Activated naive CD8-positive, alpha-beta T cell treated with anti-CD3 and anti-CD28 coated beads, Interleukin-2, amount 50 U/mL, for 24 hours (primary cell): ENCODE results near the gene UCK2.

Source experiments
- ATAC-seq: fragments of 150-1000 bp; cut with Tn5 transposase; one replicate; pipeline ENCODE4 v1.10.0; 2021
- DNase-seq: peaks from one replicate; pipeline ENCODE4 v3.0.0; 2021
- H3K27ac Mint-ChIP-seq: one replicate; pipeline ENCODE4 v1.8.0; 2021; ENCODE audit warnings: mild to moderate bottlenecking, mixed read lengths
- H3K27me3 Mint-ChIP-seq: one replicate; pipeline ENCODE4 v1.8.0; 2021; ENCODE audit warnings: mixed read lengths
- H3K36me3 Mint-ChIP-seq: one replicate; pipeline ENCODE4 v1.8.0; 2021; ENCODE audit warnings: low read depth, mixed read lengths
- H3K4me1 Mint-ChIP-seq: one replicate; pipeline ENCODE4 v1.8.0; 2021; ENCODE audit warnings: mixed read lengths
- H3K4me3 Mint-ChIP-seq: one replicate; pipeline ENCODE4 v1.8.0; 2021; ENCODE audit warnings: mild to moderate bottlenecking, moderate library complexity, mixed read lengths
- H3K9me3 Mint-ChIP-seq: one replicate; pipeline ENCODE4 v1.8.0; 2021; ENCODE audit warnings: mixed read lengths

The UCK2 gene

DNA sequence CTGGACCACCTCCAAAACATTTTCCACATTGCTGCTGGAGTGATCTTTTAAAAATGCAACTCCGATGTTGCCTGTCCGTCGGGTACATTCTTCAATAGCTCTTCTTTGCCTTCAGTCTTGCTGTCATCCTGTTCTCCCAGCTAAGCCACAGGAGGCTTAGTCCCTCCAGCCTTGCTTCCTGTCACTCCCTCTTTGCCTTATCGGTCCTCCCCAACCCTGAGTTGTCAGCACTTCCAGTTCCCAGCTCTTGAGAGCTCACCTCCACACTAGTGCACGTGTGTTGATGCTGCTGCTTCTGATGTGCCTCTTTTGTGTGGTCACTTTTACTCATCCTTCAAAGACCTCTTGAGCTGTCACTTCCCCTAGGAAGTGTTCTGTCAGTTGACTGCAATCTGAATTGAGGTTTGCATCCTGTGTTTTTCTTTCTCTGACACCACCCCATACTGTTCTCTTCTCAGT, 15.3 kb downstream of the UCK2 start:
- ATAC-seq (peak; percentile 47), DNase-seq (no peak)
- Mint-ChIP-seq H3K4me3 (no peak overlapping the region), H3K27me3 (no peaks in the 10 kb centered on the region), H3K36me3 (peaks cover 12% of the 10 kb centered on the region), H3K4me1 (peaks cover 30% of the 10 kb centered on the region), H3K27ac (no peak overlapping the region), H3K9me3 (no peaks in the 10 kb centered on the region)

DNA sequence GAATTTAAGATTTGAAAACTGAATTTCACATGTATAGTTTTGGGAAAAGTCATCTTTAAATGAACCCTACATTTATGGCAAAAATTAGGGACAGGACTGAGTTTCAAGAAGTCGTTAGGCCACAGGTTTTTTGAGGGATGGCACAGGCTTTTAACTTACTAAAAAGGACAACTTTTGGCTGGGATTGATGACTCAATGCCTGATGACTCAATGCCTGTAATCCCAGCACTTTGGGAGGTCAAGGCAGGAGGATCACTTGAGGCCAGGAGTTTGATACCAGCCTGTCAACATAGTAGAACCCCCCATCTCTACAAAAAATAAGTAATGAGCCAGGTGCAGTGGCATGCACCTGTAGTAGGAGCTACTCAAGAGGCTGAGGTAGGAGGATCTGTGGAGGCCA, 15.9 kb downstream of the UCK2 start:
- H3K4me3 Mint-ChIP-seq, result no peak overlapping the region
- no peaks in the 10 kb centered on the region for H3K27me3 Mint-ChIP-seq
- peaks cover 30% of the 10 kb centered on the region for H3K4me1 Mint-ChIP-seq
- ATAC-seq (no peak), DNase-seq (no peak)
- H3K27ac Mint-ChIP-seq, result no peak overlapping the region
- no peaks in the 10 kb centered on the region for H3K9me3 Mint-ChIP-seq
- peaks cover 16% of the 10 kb centered on the region for H3K36me3 Mint-ChIP-seq

DNA sequence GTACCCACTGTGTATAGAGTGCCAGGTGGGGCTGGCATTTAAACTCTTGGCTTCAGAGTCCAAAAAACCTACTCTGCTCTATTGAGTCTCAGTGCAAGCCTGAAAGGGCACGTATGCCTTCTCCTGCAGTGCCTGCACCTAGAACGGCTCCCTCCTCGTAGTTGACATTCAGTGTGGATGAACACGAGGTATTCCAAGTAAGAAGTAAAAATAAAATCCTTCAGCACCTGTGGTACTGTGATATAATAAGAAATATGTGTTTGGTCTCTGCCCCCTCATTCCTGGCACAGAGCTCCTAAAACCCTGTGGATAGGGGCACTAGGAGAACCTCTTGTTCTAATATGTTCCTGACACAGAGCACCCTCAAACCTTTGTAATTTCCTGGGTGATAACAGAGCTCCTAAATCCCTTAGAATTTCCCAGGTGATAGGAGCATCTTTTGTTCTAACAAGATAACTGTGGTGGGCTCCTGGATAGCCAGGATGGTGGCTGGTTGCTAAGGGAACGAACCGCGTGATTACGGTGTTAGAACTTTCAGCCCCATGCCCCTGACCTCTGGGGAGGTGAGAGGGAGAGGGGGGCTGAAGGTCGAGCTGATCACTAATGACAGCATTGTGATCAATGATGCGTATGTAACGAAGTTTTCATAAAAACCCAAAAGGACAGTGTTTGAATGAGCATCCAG, 16.8 kb downstream of the UCK2 start:
- H3K4me1 Mint-ChIP-seq, result peaks cover 33% of the 10 kb centered on the region
- ATAC-seq, result no peak
- H3K36me3 Mint-ChIP-seq, result peaks cover 19% of the 10 kb centered on the region
- H3K4me3 Mint-ChIP-seq, result no peak overlapping the region
- H3K27ac Mint-ChIP-seq, result no peak overlapping the region
- H3K27me3 Mint-ChIP-seq, result no peaks in the 10 kb centered on the region
- DNase-seq, result no peak
- no peaks in the 10 kb centered on the region for H3K9me3 Mint-ChIP-seq

DNA sequence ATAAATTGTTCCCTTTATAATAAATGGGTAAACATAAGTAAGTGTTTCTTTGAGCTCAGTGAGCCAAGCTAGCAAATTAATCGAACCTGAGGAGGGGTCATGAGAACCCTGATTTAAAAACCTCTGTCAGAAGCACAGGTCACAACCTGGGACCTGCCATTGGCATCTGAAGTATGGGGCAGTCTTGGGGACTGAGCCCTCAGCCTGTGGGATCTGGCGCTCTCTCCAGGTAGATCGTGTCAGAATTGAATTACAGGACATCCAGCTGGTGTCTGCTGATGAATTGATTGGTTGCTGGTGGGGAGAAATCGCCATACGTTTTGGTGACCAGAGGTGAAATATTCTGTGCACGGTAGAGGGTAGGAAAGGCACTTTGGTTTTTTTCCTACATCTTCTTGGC, 17.5 kb downstream of the UCK2 start:
- peaks cover 22% of the 10 kb centered on the region for H3K36me3 Mint-ChIP-seq
- peaks cover 40% of the 10 kb centered on the region for H3K4me1 Mint-ChIP-seq
- H3K4me3 Mint-ChIP-seq, result no peak overlapping the region
- H3K27me3 Mint-ChIP-seq, result no peaks in the 10 kb centered on the region
- DNase-seq (no peak), ATAC-seq (no peak)
- H3K9me3 Mint-ChIP-seq, result no peaks in the 10 kb centered on the region
- no peak overlapping the region for H3K27ac Mint-ChIP-seq

DNA sequence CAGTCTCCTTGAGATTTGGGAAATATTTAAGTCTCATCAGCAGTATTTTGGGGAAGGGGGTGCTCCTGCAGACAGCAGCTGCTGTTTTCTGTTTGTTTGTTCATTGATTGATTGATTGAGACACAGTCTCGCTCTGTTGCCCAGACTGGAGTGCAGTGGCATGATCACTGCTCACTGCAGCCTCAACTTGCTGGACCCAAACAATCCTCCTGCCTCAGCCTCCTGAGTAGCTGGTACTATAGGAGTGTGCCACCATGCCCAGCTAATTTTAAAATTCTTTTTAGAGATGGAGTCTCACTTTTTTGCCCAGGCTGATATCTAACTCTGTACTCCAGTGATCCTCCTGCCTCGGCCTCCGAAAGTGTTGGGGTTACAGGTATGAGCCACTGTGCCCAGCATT, 18.2 kb downstream of the UCK2 start:
- peaks cover 22% of the 10 kb centered on the region for H3K36me3 Mint-ChIP-seq
- H3K4me1 Mint-ChIP-seq, result peaks cover 38% of the 10 kb centered on the region
- H3K27ac Mint-ChIP-seq, result no peak overlapping the region
- DNase-seq, result no peak
- no peaks in the 10 kb centered on the region for H3K9me3 Mint-ChIP-seq
- ATAC-seq, result no peak
- H3K4me3 Mint-ChIP-seq, result no peak overlapping the region
- H3K27me3 Mint-ChIP-seq, result no peaks in the 10 kb centered on the region

DNA sequence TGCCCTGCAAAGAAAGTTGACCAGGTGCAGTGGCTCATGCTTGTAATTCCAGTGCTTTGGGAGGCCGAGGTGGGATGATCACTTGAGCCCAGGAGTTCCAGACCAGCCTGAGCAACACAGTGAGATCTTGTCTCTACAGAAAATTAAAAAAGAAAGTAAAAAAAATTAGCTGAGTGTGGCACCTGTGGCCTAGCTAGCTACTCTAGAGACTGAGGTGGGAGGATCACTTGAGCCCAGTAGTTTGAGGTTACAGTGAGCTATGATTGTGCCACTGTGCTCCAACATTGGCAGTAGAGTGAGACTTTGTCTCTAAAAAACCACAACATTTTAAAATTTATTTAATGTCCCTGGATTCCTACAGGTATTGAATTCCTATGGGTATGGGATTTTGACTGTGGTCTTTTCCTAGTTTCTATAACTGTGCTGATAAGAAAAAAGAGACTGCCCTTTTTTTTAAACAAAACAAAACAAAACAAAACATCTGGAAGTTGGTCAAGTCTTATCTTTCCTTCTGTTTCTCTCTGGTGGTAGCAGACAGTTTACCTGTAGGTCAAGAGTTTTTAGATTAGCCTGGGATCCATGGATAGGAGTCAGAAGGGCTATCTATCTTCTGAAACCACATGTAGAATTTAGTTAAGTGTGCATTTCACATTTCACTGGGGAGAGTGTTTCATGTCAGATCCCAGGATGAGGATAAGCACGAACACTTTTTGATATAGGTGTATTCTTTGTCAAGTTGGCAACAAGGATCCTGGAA, 18.8 kb downstream of the UCK2 start:
- no peaks in the 10 kb centered on the region for H3K27me3 Mint-ChIP-seq
- ATAC-seq (no peak), DNase-seq (no peak)
- no peak overlapping the region for H3K4me3 Mint-ChIP-seq
- H3K27ac Mint-ChIP-seq, result no peak overlapping the region
- no peaks in the 10 kb centered on the region for H3K9me3 Mint-ChIP-seq
- H3K36me3 Mint-ChIP-seq, result peaks cover 22% of the 10 kb centered on the region
- peaks cover 39% of the 10 kb centered on the region for H3K4me1 Mint-ChIP-seq

DNA sequence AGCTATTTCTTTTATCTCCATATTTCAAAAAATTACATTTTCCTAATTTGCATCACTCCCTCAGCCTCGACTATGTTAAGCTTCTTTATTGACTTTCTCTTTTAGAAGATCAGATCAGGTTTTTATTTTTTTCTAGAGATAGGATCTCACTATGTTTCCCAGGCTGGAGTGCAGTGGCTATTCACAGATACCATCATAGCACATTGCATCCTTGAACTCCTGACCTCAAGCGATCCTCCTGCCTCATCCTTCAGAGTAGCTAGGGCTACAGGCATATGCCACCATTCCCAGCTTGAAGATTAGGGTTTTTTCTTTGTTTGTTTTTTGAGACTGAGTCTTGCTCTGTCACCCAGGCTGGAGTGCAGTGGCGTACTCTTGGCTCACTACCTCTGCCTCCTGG, 20.1 kb downstream of the UCK2 start:
- Mint-ChIP-seq H3K9me3 (no peaks in the 10 kb centered on the region), H3K27me3 (no peaks in the 10 kb centered on the region), H3K27ac (no peak overlapping the region), H3K4me3 (no peak overlapping the region), H3K4me1 (peaks cover 34% of the 10 kb centered on the region), H3K36me3 (peaks cover 20% of the 10 kb centered on the region)
- ATAC-seq (no peak), DNase-seq (no peak)

DNA sequence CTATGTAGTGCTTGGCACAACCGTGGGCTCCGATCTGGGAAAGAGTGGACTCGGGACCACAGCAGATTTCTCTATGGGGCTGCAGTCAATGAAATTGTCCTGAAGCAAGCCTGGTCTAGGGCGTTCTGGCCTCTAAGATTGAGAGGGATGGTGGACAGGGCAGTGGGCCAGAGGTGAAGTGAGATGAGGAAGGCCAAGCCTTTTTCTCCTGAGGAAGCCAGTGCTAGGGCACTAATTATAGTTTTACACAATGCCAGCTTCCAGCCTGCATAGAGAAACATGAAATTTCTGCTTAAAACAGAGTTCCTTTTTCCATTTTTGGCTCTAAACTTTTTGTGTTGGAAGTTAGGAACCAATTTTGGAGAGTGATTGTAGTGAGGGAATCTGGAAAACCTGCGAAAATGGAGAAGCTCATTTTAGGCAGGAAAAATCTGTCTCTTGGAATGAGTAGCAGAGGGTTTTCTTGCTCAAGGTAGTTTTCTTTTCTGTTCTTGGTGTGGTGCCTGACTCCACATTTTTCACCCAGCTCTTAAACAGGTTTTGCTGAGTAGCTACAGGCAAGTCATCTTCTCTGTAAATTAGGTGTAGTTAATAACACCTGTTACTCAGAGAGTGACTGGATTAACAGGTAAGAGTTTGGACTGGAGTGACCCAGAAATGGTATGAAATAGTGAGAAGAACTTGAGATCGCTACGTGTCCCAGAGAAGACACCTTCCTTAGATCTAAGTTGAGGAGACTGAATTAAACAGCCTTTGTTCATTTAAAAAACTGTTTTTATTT, 22.1 kb downstream of the UCK2 start:
- Mint-ChIP-seq H3K36me3 (peaks cover 15% of the 10 kb centered on the region), H3K27me3 (no peaks in the 10 kb centered on the region), H3K4me3 (no peak overlapping the region), H3K4me1 (peaks cover 28% of the 10 kb centered on the region), H3K9me3 (no peaks in the 10 kb centered on the region), H3K27ac (no peak overlapping the region)
- DNase-seq (no peak), ATAC-seq (no peak)

DNA sequence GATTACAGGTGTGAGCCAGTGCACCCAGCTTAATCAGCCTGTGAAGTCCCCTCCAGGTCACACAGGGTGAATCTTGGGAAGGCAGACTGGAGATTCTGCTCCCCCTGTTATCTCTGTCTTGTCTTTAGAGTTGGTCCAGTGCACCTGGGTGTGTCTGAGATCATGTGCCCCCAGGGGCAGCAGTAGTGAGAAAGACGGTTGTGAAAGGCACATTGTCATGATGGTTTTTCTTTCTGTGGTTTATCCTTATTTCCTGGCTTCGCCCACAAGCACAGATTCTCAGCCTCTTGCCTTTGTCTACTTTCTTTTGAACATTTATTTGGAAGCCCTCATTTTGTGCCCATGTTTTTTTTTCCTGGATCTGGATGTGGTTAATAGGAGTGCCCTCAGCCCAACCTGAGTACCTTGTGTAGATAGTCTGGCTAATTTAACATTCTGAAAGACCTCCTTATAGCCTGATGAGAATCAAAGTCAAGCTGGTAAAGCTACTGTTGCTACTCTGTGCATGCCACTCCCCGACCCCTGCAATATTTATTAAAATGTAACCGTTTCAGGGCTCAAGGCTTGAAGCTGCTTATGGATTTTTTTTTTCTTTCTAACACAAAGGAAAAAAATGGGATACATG, 23.7 kb downstream of the UCK2 start:
- DNase-seq, result no peak
- Mint-ChIP-seq H3K27me3 (no peaks in the 10 kb centered on the region), H3K4me3 (no peak overlapping the region), H3K4me1 (peaks cover 29% of the 10 kb centered on the region), H3K9me3 (no peaks in the 10 kb centered on the region), H3K27ac (no peak overlapping the region), H3K36me3 (peaks cover 15% of the 10 kb centered on the region)
- peak; percentile 70 for ATAC-seq

DNA sequence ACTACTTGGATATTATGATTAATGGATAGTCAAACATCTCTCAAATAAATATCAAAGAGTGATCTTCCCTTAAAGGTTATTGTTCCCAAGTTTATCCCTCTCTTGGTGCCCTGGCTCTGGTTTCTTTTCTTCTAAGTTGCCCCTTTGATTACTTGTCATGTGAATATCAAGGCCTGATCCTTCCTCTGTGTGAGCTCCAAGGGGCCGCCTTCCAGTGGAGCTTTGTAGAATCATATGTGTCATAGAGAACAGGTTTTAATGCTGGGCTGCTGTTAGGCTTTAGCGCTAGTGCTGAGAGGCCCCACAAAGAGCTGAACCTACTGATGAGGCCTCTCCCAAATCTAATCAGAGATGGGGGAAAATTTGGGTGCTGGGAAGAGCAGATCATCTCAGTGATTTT, 25.5 kb downstream of the UCK2 start:
- Mint-ChIP-seq H3K36me3 (peaks cover 12% of the 10 kb centered on the region), H3K4me3 (no peak overlapping the region), H3K4me1 (peaks cover 40% of the 10 kb centered on the region), H3K27me3 (no peaks in the 10 kb centered on the region), H3K27ac (no peak overlapping the region), H3K9me3 (no peaks in the 10 kb centered on the region)
- DNase-seq, result no peak
- ATAC-seq, result no peak

DNA sequence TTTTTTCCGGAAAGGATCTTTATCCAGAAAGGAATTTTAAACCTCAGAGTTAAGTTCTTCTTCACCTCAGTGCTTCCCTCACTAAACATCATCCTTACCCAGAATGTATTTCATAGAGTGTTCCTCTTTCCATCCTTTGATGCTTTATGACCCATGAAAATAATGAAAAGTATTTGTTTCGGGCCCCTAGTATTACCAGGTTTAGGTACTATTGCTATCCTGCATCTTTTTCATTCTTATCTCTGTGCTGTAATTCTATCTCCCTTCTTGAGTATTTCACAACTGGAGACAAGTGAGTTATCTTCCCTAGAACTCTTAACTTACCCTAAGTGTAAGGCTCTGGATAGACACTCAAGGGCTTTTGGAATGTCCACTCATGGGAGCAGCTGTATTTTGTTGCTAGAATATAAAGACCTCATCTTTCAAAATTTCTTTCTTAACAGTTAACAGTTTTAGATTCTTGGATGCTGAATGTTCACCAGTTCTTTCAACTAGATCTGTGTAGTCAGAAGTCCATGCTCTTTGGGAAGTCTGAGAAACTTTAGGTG, 26.2 kb downstream of the UCK2 start:
- Mint-ChIP-seq H3K9me3 (no peaks in the 10 kb centered on the region), H3K36me3 (peaks cover 8% of the 10 kb centered on the region), H3K4me3 (no peak overlapping the region), H3K27ac (no peak overlapping the region), H3K27me3 (no peaks in the 10 kb centered on the region), H3K4me1 (peaks cover 42% of the 10 kb centered on the region)
- ATAC-seq (no peak), DNase-seq (no peak)

DNA sequence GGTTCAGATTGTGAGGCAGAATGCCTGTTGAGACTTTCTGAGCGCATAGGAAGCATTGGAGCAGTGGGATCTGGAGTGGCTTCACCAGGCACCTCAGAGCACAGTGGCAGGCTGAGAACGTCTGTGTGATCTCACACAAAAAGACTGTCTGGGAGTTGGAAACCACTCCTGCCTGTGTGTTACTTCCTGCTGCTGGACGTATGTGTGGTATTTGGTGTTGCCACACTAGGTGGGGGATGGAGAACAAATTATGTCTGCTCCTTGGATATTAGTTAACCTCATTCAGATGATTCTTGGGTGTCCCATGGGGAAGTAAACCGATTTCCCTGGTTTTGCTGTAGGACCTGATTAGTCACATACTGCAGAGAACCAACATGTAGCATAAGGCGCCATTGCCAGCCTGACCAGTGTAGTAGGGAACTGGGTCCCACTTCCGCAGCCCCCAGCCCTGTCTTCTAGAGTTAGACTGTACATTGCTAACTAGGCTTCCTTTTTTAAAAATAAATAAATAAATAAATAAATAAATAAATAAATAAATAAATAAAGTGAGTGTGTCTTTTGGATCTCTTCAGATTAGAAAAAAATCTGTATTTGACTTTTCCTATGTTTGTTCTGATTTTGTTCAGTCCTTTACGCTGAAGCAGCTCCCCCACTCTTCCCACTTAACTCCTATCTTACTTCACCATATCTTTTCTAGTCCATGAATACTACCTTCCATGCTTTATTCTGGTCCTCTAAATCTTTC, 26.9 kb downstream of the UCK2 start:
- no peak overlapping the region for H3K4me3 Mint-ChIP-seq
- H3K9me3 Mint-ChIP-seq, result no peaks in the 10 kb centered on the region
- H3K27me3 Mint-ChIP-seq, result no peaks in the 10 kb centered on the region
- ATAC-seq, result no peak
- H3K4me1 Mint-ChIP-seq, result peaks cover 38% of the 10 kb centered on the region
- no peak for DNase-seq
- H3K27ac Mint-ChIP-seq, result no peak overlapping the region
- H3K36me3 Mint-ChIP-seq, result peaks cover 5% of the 10 kb centered on the region

DNA sequence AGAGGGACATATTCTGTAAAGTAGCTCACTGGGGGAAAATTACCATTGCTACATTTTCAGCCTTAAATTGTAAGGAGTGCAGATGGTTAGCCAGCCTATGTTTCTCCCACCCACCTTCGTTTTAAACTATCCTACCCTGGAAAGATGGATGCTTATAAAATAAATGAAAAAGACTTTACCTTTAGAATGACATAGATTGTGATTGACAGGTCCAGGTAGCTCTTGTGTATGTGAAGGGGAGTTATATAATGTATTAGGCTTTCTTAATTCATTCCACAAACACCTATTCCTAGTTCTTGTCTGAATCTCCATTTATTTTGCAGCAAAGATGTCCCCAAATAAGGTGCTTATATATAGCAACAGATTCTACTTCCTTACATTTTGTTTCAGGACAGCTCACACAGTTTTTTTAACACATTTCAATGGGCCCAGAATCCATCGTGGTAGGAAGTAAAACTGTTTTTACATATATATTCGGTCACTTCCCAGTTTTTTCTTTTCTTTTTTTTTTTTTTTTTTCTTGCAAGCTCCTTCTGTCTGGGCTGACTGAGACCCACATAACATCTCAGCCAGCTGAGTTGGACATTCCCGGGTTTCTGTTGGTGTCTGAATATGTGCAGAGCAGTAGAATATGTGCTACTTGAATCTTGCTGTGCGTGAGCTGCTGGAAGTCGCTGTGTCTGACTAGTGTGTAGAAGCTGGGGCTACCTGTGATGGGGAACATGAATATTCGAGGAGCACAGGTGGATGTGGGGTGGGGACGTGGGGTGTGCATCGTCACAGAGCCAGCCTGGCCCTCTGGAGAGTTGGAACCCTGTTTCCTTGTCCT, 27.8 kb downstream of the UCK2 start:
- DNase-seq, result no peak
- Mint-ChIP-seq H3K36me3 (peaks cover 3% of the 10 kb centered on the region), H3K27me3 (no peaks in the 10 kb centered on the region), H3K27ac (no peak overlapping the region), H3K9me3 (no peaks in the 10 kb centered on the region), H3K4me1 (peaks cover 32% of the 10 kb centered on the region), H3K4me3 (no peak overlapping the region)
- ATAC-seq, result no peak
